ENCODE results near the gene PRKCE.

The PRKCE gene

DNA sequence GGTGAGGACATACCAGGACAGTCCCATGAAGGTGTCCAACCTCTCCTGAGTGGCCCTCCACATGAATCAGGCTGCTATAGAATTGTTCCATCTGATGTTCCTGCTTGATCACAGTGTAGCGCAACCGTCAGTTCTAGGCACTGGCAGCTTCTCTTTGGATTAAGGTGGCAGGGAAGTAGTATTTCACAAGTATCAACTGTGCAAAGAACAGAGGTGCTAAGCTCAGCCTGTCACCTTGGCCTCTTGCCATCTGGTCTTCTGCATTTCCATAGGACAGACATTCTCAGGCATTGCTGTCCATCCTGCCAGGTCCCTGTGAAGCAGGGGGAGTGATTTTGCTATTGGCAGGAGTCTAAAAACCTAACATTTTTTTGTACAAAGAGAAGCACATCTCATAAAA lies 463.5 kb downstream of the PRKCE start:
- Mint-ChIP-seq H3K4me1 (peaks cover 16% of the 10 kb centered on the region), H3K27me3 (ENCODE audit: low read depth) (peaks cover 4% of the 10 kb centered on the region), H3K4me3 (no peak overlapping the region), H3K27ac (no peak overlapping the region), H3K36me3 (ENCODE audit: low read depth) (no peaks in the 10 kb centered on the region), H3K9me3 (peaks cover 11% of the 10 kb centered on the region)
- TF ChIP-seq, protein P1, sequence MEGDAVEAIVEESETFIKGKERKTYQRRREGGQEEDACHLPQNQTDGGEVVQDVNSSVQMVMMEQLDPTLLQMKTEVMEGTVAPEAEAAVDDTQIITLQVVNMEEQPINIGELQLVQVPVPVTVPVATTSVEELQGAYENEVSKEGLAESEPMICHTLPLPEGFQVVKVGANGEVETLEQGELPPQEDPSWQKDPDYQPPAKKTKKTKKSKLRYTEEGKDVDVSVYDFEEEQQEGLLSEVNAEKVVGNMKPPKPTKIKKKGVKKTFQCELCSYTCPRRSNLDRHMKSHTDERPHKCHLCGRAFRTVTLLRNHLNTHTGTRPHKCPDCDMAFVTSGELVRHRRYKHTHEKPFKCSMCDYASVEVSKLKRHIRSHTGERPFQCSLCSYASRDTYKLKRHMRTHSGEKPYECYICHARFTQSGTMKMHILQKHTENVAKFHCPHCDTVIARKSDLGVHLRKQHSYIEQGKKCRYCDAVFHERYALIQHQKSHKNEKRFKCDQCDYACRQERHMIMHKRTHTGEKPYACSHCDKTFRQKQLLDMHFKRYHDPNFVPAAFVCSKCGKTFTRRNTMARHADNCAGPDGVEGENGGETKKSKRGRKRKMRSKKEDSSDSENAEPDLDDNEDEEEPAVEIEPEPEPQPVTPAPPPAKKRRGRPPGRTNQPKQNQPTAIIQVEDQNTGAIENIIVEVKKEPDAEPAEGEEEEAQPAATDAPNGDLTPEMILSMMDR (IDR thresholded peaks at IDR 0.05; ENCODE audit: unreplicated experiment in 3 of 3): no peak

DNA sequence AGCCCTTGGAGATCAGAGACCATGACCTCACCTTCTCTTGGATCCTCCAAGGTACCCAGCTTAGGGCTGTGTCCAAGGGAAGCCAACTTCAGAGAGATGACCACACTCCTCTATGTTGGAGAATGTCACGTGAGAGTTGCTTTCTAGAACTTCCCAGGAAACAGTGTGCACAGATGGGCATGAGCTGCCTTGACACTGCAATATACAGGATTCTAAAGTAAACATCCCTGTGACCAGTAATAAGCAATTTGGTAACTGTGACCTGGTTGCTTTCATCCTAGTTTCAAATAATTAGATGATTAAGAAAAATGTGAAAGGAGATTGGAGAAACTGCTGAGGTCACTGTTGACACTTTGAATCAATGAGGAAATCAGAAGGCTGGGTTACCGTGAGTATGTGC lies 464.7 kb downstream of the PRKCE start:
- H3K27ac Mint-ChIP-seq: no peak overlapping the region
- H3K9me3 Mint-ChIP-seq: peaks cover 11% of the 10 kb centered on the region
- H3K4me1 Mint-ChIP-seq: peaks cover 16% of the 10 kb centered on the region
- H3K4me3 Mint-ChIP-seq: no peak overlapping the region
- peaks cover 4% of the 10 kb centered on the region for H3K27me3 Mint-ChIP-seq (ENCODE audit: low read depth)
- H3K36me3 Mint-ChIP-seq (ENCODE audit: low read depth): no peaks in the 10 kb centered on the region
- TF ChIP-seq, protein P1 (IDR thresholded peaks at IDR 0.05; ENCODE audit: unreplicated experiment in 3 of 3): no peak

DNA sequence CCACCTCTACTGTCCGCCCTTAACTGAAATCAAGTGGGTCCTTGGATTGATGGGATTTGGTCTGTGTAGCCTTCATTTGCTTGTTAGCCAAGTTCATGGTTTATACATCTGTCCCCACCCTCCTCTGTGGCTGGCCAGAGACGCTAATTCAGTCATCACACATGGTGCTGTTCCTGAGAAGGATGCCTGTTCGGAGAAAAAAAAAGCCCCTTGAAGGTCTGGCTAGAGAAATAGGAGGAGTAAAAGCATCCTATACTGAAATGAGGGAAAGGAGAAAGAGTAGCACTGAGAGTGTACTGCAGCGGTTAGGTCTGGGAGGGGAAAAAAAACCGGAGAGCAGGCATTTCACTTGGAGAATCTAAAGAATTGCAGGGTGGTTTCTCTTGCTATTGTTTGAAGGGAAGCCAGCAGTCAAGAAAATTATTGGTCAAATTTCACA lies 465.1 kb downstream of the PRKCE start:
- no peaks in the 10 kb centered on the region for H3K36me3 Mint-ChIP-seq (ENCODE audit: low read depth)
- H3K27me3 Mint-ChIP-seq (ENCODE audit: low read depth): peaks cover 4% of the 10 kb centered on the region
- TF ChIP-seq, protein P1 (IDR thresholded peaks at IDR 0.05; ENCODE audit: unreplicated experiment in 3 of 3): no peak
- no peak overlapping the region for H3K4me3 Mint-ChIP-seq
- peaks cover 7% of the 10 kb centered on the region for H3K9me3 Mint-ChIP-seq
- H3K27ac Mint-ChIP-seq: no peak overlapping the region
- peaks cover 16% of the 10 kb centered on the region for H3K4me1 Mint-ChIP-seq

DNA sequence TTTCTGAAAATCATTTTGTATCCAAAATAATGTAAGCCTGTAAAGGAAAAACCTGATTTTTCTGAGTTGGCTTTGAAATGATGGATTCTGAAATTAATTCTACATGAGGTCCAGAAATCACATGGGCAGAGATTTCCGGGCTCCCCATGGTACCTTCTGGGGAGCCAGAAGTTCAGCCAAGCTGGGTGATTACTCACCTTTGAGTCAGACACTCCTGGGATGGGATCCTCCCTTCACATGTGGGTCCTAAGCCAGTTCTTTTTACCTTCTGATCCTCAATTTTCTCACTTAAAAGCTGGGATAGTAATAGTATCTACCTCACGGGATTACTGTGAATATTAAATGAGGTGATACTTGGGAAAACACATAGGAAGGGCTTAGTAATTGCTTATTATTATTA lies 465.9 kb downstream of the PRKCE start:
- Mint-ChIP-seq H3K4me3 (no peak overlapping the region), H3K4me1 (peaks cover 16% of the 10 kb centered on the region), H3K9me3 (peaks cover 2% of the 10 kb centered on the region), H3K36me3 (ENCODE audit: low read depth) (no peaks in the 10 kb centered on the region), H3K27ac (no peak overlapping the region), H3K27me3 (ENCODE audit: low read depth) (peaks cover 4% of the 10 kb centered on the region)
- TF ChIP-seq, protein P1 (IDR thresholded peaks at IDR 0.05; ENCODE audit: unreplicated experiment in 3 of 3): no peak

DNA sequence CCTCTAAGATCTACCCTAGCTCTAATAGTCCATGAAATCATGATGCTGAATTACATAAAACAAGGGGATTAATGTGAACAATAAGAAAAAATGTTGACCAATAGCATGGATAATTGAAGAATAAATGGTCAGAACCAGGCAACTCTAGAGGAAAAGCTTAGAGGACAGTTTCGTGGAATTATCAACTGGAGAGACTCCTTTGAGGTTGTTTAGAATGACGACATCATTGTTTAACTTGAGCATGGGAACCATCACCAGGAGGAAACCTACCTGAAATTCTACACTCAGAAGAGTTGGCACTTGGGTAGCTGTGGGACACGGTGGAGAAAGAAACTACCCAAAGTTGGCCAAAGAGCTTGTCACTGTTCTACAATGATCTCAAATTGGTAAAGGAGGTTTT lies 466.5 kb downstream of the PRKCE start:
- H3K27ac Mint-ChIP-seq: no peak overlapping the region
- TF ChIP-seq, protein P1 (IDR thresholded peaks at IDR 0.05; ENCODE audit: unreplicated experiment in 3 of 3): no peak
- H3K4me3 Mint-ChIP-seq: no peak overlapping the region
- peaks cover 4% of the 10 kb centered on the region for H3K27me3 Mint-ChIP-seq (ENCODE audit: low read depth)
- H3K36me3 Mint-ChIP-seq (ENCODE audit: low read depth): no peaks in the 10 kb centered on the region
- peaks cover 16% of the 10 kb centered on the region for H3K4me1 Mint-ChIP-seq
- no peaks in the 10 kb centered on the region for H3K9me3 Mint-ChIP-seq

DNA sequence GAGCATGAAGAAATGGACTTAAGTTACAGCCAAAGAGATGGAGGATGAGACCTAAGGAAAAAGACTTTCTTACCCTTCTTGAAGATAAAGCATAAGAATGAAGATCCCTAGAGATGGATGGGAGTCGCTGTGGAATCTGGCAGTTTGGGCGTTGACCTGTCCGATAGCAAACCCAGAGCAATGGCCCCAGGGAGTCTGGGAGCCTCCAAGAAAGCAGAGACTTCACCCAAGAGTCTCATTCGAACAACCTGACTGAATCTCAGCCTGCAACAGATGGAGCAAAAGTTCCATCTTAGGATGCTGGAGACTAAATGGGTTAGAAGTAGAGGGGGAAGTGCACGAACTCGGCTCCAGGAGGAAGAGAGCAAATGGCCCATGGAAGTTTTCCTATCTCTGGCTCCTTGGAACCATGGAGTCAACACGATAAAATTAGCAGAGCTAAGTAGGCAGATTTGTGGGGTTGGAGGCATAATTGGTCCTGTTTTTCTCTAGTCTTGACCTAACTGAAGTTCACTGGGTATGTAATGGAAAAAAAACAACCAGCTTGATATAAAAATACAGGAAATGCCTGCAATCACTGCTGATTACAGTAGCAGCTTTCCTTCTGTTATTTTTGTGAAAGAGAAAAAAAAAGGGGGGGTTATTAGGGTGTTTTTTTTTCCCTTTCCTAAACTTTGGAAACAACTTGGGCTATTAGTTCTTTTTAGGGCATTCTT lies 467.3 kb downstream of the PRKCE start:
- TF ChIP-seq, protein P1 (IDR thresholded peaks at IDR 0.05; ENCODE audit: unreplicated experiment in 3 of 3): no peak
- peak overlapping the region in 2 of 3 experiments; percentile 34 to 38 for H3K27ac Mint-ChIP-seq
- no peaks in the 10 kb centered on the region for H3K36me3 Mint-ChIP-seq (ENCODE audit: low read depth)

More for the DNA sequence above, 467.3 kb downstream of the PRKCE start:
- Mint-ChIP-seq H3K9me3 (no peaks in the 10 kb centered on the region), H3K4me3 (no peak overlapping the region), H3K27me3 (ENCODE audit: low read depth) (peaks cover 4% of the 10 kb centered on the region), H3K4me1 (peaks cover 16% of the 10 kb centered on the region)

Data from nephron (organoid).